Suprapubic skin (tissue), 4 donors: ENCODE results near the gene EPAS1. TPM values are rescaled to one million over a fixed set of nuclear protein-coding genes. Genes with fewer than 3 reads are reported as not detected.

Source experiments
- DNase-seq, 2 donors: peaks; one replicate each; pipeline ENCODE4 v3.0.0-alpha.2; 2019; ENCODE audit warnings: low spot score in 2 of 2
- H3K27ac ChIP-seq: fragments of 200-600 bp; sonication (generic); one replicate; pipeline ENCODE4 v1.5.1; 2019
- H3K27me3 ChIP-seq: fragments of 200-600 bp; sonication (generic); one replicate; pipeline ENCODE4 v1.5.1; 2019
- H3K36me3 ChIP-seq: fragments of 200-600 bp; sonication (generic); one replicate; pipeline ENCODE4 v1.5.1; 2019
- H3K4me1 ChIP-seq: fragments of 200-600 bp; sonication (generic); one replicate; pipeline ENCODE4 v1.5.1; 2019
- H3K4me3 ChIP-seq: fragments of 200-600 bp; sonication (generic); one replicate; pipeline ENCODE4 v1.5.1; 2019; ENCODE audit warnings: mild to moderate bottlenecking
- H3K9me3 ChIP-seq: fragments of 200-600 bp; sonication (generic); one replicate; pipeline ENCODE4 v1.5.1; 2019
- CTCF ChIP-seq, 2 donors: fragments of 200-600 bp in 1 of 2; fragments of 450-650 bp in 1 of 2; sonication (generic) in 1 of 2; IDR thresholded peaks; one replicate each; pipeline ENCODE4 v1.5.1; 2016 to 2019; ENCODE audit warnings: antibody characterized with exemption in 2 of 2, mild to moderate bottlenecking in 1 of 2, moderate library complexity in 1 of 2
- EP300 ChIP-seq: sonication (generic); formaldehyde crosslinking; IDR thresholded peaks from one replicate; pipeline ENCODE4 v1.6.1; 2017; ENCODE audit warnings: antibody characterized with exemption
- POLR2A ChIP-seq, 2 donors: fragments of 450-650 bp; IDR thresholded peaks; one replicate each; pipeline ENCODE4 v1.6.1; 2017; ENCODE audit warnings: antibody characterized with exemption in 2 of 2, mild to moderate bottlenecking in 2 of 2, moderate library complexity in 2 of 2
- POLR2AphosphoS5 ChIP-seq, 3 donors: sonication (generic); formaldehyde crosslinking; IDR thresholded peaks; one replicate each; pipeline ENCODE4 v1.6.1; 2017; ENCODE audit warnings: antibody characterized with exemption in 3 of 3
- WGBS: methylation state at CpG from one replicate; pipeline ENCODE4 v1.1.5; 2018; 5-methylcytosine and 5-hydroxymethylcytosine counted together
- total RNA-seq, 4 donors: library from RNA; depleted of rRNA; stranded (reverse); fragments of >200 nt; gene quantifications; one replicate each; pipeline ENCODE4 v1.1.0, GENCODE V29; 2016

EPAS1 gene
- total RNA-seq, 4 donors from 2014 or later: 110 to 271 (median 142) TPM

- H3K36me3 ChIP-seq: peaks cover 7% of the 10 kb centered on the region
- 92% methylated on average over 3 of the region's 3 CpGs for WGBS
- H3K27ac ChIP-seq: no peak overlapping the region
- H3K4me3 ChIP-seq: no peak overlapping the region
- DNase-seq: no peak
- no peaks in the 10 kb centered on the region for H3K9me3 ChIP-seq
- H3K4me1 ChIP-seq: peaks cover 4% of the 10 kb centered on the region
- H3K27me3 ChIP-seq: no peaks in the 10 kb centered on the region
- no peak for TF ChIP-seq POLR2A (IDR thresholded peaks at IDR 0.05)
- no peak for TF ChIP-seq CTCF (IDR thresholded peaks at IDR 0.05)
- no peak for TF ChIP-seq EP300
- TF ChIP-seq POLR2AphosphoS5 (IDR thresholded peaks at IDR 0.05): no peak
These were observed 92.8 kb downstream of the EPAS1 start for GRCh38 chr2:46390036-46390435.

GRCh38 chr2:46390901-46391395, 93.7 kb downstream of the EPAS1 start:
- Histone ChIP-seq H3K4me3 (no peak overlapping the region), H3K4me1 (peaks cover 2% of the 10 kb centered on the region), H3K36me3 (peaks cover 2% of the 10 kb centered on the region), H3K9me3 (no peaks in the 10 kb centered on the region), H3K27me3 (no peaks in the 10 kb centered on the region), H3K27ac (no peak overlapping the region)
- no peak for DNase-seq
- TF ChIP-seq POLR2A (IDR thresholded peaks at IDR 0.05) (no peak), EP300 (no peak), CTCF (IDR thresholded peaks at IDR 0.05) (no peak), POLR2AphosphoS5 (IDR thresholded peaks at IDR 0.05) (no peak)
- 97% methylated on average over 7 of the region's 7 CpGs for WGBS

DNA sequence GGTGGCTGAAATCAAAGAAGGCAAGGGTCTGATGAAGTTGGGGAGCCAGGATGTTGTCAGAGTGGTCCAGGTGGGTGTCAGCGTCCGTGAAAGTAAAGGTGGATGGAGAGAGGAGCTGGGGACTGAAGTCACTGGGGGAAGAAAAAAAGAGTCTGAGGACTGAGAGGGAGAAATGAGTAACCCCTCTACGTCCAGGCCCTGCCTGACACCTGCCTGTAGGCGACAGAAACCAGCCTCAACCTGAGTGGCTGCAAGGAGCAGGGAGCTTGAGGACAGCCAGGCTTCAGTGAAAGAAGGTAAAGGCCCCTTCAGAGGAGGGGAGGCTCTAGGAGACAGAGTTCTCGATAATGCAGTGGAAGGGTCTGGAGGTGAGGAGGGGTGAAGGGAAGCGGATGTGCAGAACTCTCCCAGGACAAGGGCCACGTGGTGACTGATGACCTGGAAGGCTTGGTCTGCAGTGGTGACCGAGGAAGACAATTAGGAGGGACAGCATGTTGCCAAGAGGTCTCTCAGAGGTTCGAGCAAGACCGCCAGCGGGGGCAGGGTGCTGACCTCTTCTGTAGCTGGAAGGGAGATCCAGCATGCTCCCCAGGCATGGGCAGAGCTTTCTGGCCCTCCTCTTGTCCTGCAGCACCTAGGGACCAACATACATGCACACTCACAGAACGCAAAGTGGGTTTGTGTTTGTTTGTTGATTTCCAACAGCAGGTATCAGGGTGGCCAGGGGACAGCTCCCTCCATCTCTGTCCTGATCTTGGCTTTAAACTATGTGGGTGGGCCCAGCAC, 95.5 kb downstream of the EPAS1 start:
- H3K27ac ChIP-seq: no peak overlapping the region
- no peaks in the 10 kb centered on the region for H3K27me3 ChIP-seq
- DNase-seq: no peak
- TF ChIP-seq POLR2A (IDR thresholded peaks at IDR 0.05): no peak
- no peak for TF ChIP-seq POLR2AphosphoS5 (IDR thresholded peaks at IDR 0.05)
- no peak for TF ChIP-seq CTCF (IDR thresholded peaks at IDR 0.05)
- no peak for TF ChIP-seq EP300
- no peaks in the 10 kb centered on the region for H3K36me3 ChIP-seq
- no peaks in the 10 kb centered on the region for H3K9me3 ChIP-seq
- no peak overlapping the region for H3K4me3 ChIP-seq
- 89% methylated on average over 12 of the region's 12 CpGs for WGBS
- H3K4me1 ChIP-seq: no peaks in the 10 kb centered on the region

- H3K27ac ChIP-seq: no peak overlapping the region
These were observed 96.2 kb downstream of the EPAS1 start for GRCh38 chr2:46393347-46393820.

More at GRCh38 chr2:46393347-46393820, 96.2 kb downstream of the EPAS1 start:
- H3K4me3 ChIP-seq: no peak overlapping the region
- no peaks in the 10 kb centered on the region for H3K9me3 ChIP-seq
- no peaks in the 10 kb centered on the region for H3K27me3 ChIP-seq
- DNase-seq: peak in 1 of 2 donors; percentile 65
- H3K36me3 ChIP-seq: no peaks in the 10 kb centered on the region
- TF ChIP-seq POLR2AphosphoS5 (IDR thresholded peaks at IDR 0.05): no peak
- TF ChIP-seq EP300: no peak
- TF ChIP-seq CTCF (IDR thresholded peaks at IDR 0.05): no peak
- no peak for TF ChIP-seq POLR2A (IDR thresholded peaks at IDR 0.05)
- no peaks in the 10 kb centered on the region for H3K4me1 ChIP-seq
- WGBS: 86% methylated on average over 10 of the region's 12 CpGs
